ENCODE data around the gene RPL27. TPM values are rescaled to one million over a fixed set of nuclear protein-coding genes. Genes with fewer than 3 reads are reported as not detected.

RPL27 gene
- total RNA-seq, 6 experiments from 2014 or later = 1,047 to 1,349 (median 1,243) TPM

DNA sequence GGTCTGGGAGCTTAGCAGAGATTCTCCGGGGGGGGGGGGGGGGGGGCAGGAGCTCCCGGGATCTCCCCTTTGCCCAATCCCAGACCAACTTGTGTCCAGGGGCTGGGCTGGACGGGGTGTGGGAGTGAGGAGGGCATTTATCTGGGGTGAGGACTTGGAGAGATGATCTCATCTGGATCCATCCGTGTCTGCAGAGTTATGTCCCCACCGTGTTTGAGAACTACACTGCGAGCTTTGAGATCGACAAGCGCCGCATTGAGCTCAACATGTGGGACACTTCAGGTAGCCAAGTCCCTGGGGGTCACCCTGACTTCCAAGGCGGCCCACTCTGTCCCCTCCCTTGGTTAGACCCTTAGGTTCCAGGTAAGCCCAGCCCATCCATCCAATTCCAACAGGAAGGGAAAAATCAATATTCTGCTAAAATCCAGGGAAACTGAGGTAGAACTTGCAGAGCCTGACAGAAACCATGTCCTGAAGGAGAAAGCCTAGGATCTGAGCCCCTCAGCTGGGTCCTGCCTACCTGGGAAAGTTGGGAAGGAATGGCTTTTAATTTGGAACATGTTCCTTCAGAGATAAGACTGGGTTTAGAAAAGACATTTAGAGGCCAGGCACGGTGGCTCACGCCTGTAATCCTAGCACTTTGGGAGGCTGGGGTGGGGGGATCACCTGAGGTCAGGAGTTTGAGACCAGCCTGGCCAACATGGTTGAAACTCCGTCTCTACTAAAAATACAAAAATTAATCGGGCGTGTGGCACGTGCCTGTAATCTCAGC is 27.7 kb downstream of the RPL27 start:
- TF ChIP-seq, protein P1, sequence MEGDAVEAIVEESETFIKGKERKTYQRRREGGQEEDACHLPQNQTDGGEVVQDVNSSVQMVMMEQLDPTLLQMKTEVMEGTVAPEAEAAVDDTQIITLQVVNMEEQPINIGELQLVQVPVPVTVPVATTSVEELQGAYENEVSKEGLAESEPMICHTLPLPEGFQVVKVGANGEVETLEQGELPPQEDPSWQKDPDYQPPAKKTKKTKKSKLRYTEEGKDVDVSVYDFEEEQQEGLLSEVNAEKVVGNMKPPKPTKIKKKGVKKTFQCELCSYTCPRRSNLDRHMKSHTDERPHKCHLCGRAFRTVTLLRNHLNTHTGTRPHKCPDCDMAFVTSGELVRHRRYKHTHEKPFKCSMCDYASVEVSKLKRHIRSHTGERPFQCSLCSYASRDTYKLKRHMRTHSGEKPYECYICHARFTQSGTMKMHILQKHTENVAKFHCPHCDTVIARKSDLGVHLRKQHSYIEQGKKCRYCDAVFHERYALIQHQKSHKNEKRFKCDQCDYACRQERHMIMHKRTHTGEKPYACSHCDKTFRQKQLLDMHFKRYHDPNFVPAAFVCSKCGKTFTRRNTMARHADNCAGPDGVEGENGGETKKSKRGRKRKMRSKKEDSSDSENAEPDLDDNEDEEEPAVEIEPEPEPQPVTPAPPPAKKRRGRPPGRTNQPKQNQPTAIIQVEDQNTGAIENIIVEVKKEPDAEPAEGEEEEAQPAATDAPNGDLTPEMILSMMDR (IDR thresholded peaks at IDR 0.05) = no peak
- Mint-ChIP-seq H3K4me3 (peak overlapping the region; percentile 79; the same call in 1 of the 2 replicates), H3K4me1 (ENCODE audit: low read depth) (peaks cover 10% of the 10 kb centered on the region), H3K36me3 (ENCODE audit: low read depth) (no peaks in the 10 kb centered on the region), H3K27me3 (ENCODE audit: insufficient read depth) (peaks cover 7% of the 10 kb centered on the region), H3K9me3 (no peaks in the 10 kb centered on the region), H3K27ac (no peak overlapping the region)
- DNase-seq = no peak

DNA sequence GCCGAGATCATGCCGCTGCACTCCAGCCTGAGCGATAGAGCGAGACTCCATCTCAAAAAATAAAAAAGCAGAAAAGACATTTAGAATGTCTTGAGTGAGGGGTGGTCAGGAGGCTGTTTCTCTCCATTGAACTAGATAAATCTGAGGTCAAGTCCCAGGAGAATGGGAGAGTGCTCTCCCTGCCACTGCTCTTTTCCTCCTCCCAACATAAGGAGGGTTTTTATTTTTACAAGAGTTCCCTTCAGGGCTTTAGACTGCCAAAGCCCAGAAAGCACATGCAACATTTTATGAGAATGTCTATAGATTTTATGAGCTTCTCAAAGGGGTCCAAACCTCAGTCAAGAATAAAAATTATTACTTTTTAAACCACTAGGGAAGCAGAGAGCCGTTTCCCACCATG is 28.4 kb downstream of the RPL27 start:
- no peak overlapping the region for H3K4me3 Mint-ChIP-seq

DNA sequence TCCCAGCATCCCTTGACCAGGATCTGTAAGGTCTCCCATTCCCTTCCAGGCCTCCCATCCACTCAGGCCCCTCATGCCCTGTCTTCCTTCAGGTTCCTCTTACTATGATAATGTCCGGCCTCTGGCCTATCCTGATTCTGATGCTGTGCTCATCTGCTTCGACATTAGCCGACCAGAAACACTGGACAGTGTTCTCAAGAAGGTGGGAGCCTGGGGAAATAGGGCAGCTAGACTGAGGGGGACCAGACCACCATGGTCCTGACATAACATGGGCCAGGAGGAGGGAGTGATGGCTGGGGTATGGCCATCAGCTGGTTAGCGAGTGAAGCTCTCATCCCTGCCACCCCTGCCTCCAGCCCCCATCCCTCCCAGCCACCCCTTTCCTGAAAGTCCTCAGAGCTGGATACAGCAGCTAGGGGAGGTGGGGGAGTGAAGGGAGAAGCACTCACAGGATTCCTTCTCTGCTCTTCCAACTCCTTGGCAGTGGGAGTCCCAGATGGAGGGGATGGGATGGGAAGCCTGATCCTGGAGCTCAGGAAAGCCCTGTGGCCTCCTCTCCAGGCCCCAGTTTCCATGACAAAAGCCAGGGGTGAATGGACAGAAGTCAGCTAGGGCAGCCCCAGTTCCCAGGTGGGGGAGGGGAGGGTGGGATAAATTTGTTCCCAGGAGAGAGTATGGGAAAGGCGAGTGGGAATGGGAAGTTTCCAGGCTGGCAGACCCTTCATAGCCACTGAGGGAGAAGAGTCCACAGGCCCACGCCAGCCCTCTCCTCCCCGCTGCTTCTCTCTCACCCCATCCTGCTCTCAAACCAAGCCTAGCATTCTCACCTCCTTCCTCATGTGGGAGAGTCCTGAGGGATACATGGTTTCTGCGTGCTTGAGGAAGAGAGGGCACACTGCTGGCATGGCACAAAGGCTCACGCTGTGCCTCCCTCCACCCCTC is 29.1 kb downstream of the RPL27 start:
- Mint-ChIP-seq H3K4me1 (ENCODE audit: low read depth) (peaks cover 10% of the 10 kb centered on the region), H3K9me3 (no peaks in the 10 kb centered on the region), H3K4me3 (no peak overlapping the region), H3K27me3 (ENCODE audit: insufficient read depth) (peaks cover 7% of the 10 kb centered on the region), H3K27ac (no peak overlapping the region; the same call in 1 of the 2 replicates), H3K36me3 (ENCODE audit: low read depth) (no peaks in the 10 kb centered on the region)
- TF ChIP-seq, protein P1 (IDR thresholded peaks at IDR 0.05) = no peak; the same call in 1 of the 2 replicates
- no peak for DNase-seq

More for the DNA sequence above, 28.4 kb downstream of the RPL27 start:
- H3K9me3 Mint-ChIP-seq = no peaks in the 10 kb centered on the region
- no peaks in the 10 kb centered on the region for H3K36me3 Mint-ChIP-seq (ENCODE audit: low read depth)
- H3K27ac Mint-ChIP-seq = no peak overlapping the region
- peaks cover 7% of the 10 kb centered on the region for H3K27me3 Mint-ChIP-seq (ENCODE audit: insufficient read depth)
- no peak for DNase-seq
- H3K4me1 Mint-ChIP-seq (ENCODE audit: low read depth) = peaks cover 10% of the 10 kb centered on the region
- TF ChIP-seq, protein P1 (IDR thresholded peaks at IDR 0.05) = peak; percentile 20; the same call in 1 of the 2 replicates

DNA sequence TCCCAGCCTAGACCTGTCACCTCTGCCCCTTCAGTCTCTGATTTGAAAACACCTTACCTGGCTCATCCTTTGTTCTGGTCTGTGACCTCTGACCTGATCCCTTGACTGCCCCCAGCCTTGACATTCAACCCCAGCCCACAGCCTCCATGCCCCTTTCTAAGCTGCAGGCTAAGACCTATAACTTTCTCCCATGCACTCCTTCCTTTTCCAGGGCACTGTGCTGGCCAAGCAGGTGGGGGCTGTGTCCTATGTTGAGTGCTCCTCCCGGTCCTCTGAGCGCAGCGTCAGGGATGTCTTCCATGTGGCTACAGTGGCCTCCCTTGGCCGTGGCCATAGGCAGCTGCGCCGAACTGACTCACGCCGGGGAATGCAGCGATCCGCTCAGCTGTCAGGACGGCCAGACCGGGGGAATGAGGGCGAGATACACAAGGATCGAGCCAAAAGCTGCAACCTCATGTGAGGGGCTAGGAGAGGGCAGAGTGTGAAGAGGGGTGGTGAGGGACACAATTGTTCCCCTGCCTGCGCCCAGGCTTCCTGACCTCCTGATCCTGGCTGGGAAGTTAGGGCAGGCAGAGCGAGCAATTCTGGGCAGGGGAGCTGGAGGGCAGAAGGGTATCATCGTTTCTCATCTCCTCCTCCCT is 30.1 kb downstream of the RPL27 start:
- Mint-ChIP-seq H3K4me1 (ENCODE audit: low read depth) (peaks cover 10% of the 10 kb centered on the region), H3K27ac (no peak overlapping the region), H3K36me3 (ENCODE audit: low read depth) (no peaks in the 10 kb centered on the region), H3K27me3 (ENCODE audit: insufficient read depth) (peaks cover 7% of the 10 kb centered on the region), H3K9me3 (no peaks in the 10 kb centered on the region), H3K4me3 (no peak overlapping the region)
- no peak for DNase-seq
- TF ChIP-seq, protein P1 (IDR thresholded peaks at IDR 0.05) = no peak

DNA sequence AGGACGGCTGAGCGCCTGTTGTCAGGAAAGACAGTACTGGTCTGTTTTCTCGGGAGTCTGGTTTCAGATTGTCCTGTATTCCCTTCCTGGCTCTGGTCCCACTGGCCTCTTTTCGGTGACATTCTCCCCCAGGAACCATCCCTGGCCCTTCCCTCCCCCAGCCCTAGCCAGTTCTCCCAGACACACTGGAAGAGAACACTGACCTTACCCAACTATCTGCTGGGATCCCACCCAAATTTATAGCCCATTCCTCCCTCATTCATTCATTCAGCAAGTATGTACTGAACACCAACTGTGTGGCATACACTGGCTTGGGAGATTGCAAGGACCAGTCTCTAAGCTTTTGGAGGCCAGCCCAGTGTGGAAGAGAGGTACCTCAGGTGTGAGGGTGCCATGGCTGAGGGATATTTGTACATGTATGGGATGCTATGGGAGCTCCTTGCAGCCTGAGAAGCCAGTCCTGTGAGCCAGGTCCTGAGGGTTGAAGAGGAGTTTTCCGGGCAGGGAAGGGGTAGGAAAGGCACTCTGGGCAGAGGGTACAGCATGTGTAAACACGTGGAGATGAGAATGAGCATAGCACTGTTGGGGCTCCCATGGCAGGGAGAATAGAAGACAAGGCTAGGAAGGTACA is 32.0 kb downstream of the RPL27 start:
- Mint-ChIP-seq H3K27ac (no peak overlapping the region), H3K4me3 (no peak overlapping the region), H3K4me1 (ENCODE audit: low read depth) (no peaks in the 10 kb centered on the region), H3K36me3 (ENCODE audit: low read depth) (no peaks in the 10 kb centered on the region), H3K9me3 (no peaks in the 10 kb centered on the region), H3K27me3 (ENCODE audit: insufficient read depth) (peaks cover 8% of the 10 kb centered on the region)
- TF ChIP-seq, protein P1 (IDR thresholded peaks at IDR 0.05) = no peak
- DNase-seq = no peak
